RWPE2 (cell line): ENCODE results near the gene ANO1.

ENCODE experiments used
- ATAC-seq: fragments of 200-7000 bp; cut with Tn5 transposase; 3 replicates; pipeline ENCODE4 v1.9.1; 2021; ENCODE audit warnings: low read depth
- DNase-seq: peaks from one replicate; pipeline ENCODE4 v3.0.0-alpha.2; 2020; ENCODE audit warnings: low spot score
- H3K27ac ChIP-seq: fragments of 450-650 bp; 2 replicates; pipeline ENCODE4 v1.5.1; 2017; ENCODE audit warnings: mild to moderate bottlenecking; ENCODE audit not compliant: poor library complexity, severe bottlenecking
- H3K27me3 ChIP-seq: fragments of 250-450 bp; sonication (Bioruptor Pico); 2 replicates; pipeline ENCODE4 v1.5.1; 2021; ENCODE audit warnings: mild to moderate bottlenecking, moderate library complexity; ENCODE audit not compliant: insufficient read depth, poor library complexity, severe bottlenecking
- H3K36me3 ChIP-seq: fragments of 250-450 bp; sonication (Bioruptor Pico); 2 replicates; pipeline ENCODE4 v1.5.1; 2020; ENCODE audit warnings: low read depth, mild to moderate bottlenecking, moderate library complexity
- H3K4me1 ChIP-seq: fragments of 250-450 bp; sonication (Bioruptor Pico); 2 replicates; pipeline ENCODE4 v1.5.1; 2021; ENCODE audit warnings: mild to moderate bottlenecking, moderate library complexity; ENCODE audit not compliant: insufficient read depth, poor library complexity, severe bottlenecking
- H3K4me3 ChIP-seq: fragments of 250-450 bp; sonication (Bioruptor Pico); 2 replicates; pipeline ENCODE4 v1.5.1; 2021; ENCODE audit warnings: mild to moderate bottlenecking, moderate library complexity; ENCODE audit not compliant: severe bottlenecking
- H3K9me3 ChIP-seq: fragments of 250-450 bp; sonication (Bioruptor Pico); 2 replicates; pipeline ENCODE4 v1.5.1; 2021; ENCODE audit warnings: mild to moderate bottlenecking, moderate library complexity; ENCODE audit not compliant: severe bottlenecking
- CTCF ChIP-seq: fragments of 450-650 bp; IDR thresholded peaks from one replicate; pipeline ENCODE4 v1.5.1; 2017; ENCODE audit warnings: mild to moderate bottlenecking, moderate library complexity; ENCODE audit not compliant: poor library complexity, severe bottlenecking

The ANO1 gene

GRCh38 chr11:70064726-70065317 lies 13.3 kb upstream of the ANO1 start:
- peaks cover 18% of the 10 kb centered on the region for H3K4me1 ChIP-seq
- no peak overlapping the region for H3K4me3 ChIP-seq
- no peaks in the 10 kb centered on the region for H3K27me3 ChIP-seq
- TF ChIP-seq CTCF = no peak
- ATAC-seq (no peak), DNase-seq (peak; percentile 42)
- H3K36me3 ChIP-seq = no peaks in the 10 kb centered on the region
- H3K27ac ChIP-seq = no peak overlapping the region
- no peaks in the 10 kb centered on the region for H3K9me3 ChIP-seq

DNA sequence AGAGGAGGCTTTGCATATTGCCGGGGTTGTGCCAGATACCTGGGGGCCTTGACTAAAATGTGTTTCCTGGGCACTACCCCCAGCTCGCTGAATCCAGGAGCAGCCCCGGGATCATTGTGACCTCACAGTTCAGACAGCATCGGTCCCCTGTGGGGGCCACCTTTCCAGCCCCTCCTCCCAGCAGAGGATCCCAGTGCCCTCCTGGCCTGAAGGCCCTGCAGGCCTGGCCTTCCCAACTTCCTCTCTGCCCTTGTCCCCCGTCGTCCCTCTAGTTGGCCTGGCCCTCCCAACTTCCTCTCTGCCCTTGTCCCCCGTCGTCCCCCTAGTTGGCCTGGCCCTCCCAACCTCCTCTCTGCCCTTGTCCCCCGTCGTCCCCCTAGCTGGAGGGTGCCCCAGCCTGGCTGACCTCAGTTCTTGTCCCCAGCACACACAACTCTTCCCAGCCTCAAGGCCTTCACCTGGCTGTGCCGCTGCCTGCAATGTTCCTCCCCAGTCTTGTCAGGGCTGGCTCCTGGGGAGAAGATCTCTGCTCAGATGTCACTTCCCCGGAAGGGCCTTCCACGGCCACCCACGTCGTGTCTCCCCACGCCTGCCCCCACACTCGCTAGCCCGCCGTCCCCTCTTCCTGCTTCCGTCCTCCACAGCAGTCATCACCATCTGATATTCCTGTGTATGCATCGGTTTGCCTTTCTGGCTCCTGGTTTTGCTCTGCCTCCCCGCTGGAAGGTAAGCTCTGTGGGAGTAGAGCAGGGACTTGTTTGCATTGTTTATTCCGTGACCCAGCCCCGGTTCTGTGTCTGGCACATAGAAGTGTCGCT lies 12.6 kb upstream of the ANO1 start:
- Histone ChIP-seq H3K9me3 (no peaks in the 10 kb centered on the region), H3K4me1 (peaks cover 18% of the 10 kb centered on the region), H3K27ac (no peak overlapping the region), H3K27me3 (no peaks in the 10 kb centered on the region), H3K36me3 (no peaks in the 10 kb centered on the region), H3K4me3 (no peak overlapping the region)
- no peak for TF ChIP-seq CTCF
- ATAC-seq (no peak), DNase-seq (peak; percentile 42)

DNA sequence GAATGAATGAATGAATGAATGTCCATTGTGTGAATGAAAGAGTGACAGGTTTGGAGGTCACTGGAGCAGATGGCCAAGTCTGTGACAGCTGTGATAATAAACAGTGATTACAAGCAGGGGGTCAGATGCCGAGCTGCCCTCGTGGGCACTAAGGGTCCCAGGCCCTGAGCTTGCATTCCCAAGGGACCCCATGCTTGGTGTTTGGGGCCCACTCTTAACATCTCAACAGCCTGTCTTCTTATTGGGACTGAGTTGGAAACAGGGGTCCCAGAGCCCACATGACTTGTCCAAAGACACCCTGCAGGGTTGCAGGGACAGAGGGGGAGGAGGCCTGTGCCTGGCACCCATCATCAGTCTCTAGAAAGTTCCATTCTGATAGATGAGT lies 12.0 kb upstream of the ANO1 start:
- no peaks in the 10 kb centered on the region for H3K27me3 ChIP-seq
- peaks cover 18% of the 10 kb centered on the region for H3K4me1 ChIP-seq
- ATAC-seq (no peak), DNase-seq (no peak)
- no peak for TF ChIP-seq CTCF
- no peaks in the 10 kb centered on the region for H3K36me3 ChIP-seq
- H3K9me3 ChIP-seq = no peaks in the 10 kb centered on the region
- no peak overlapping the region for H3K4me3 ChIP-seq
- H3K27ac ChIP-seq = no peak overlapping the region

- Histone ChIP-seq H3K4me1 (peaks cover 18% of the 10 kb centered on the region), H3K36me3 (no peaks in the 10 kb centered on the region), H3K27ac (no peak overlapping the region), H3K4me3 (no peak overlapping the region), H3K9me3 (no peaks in the 10 kb centered on the region), H3K27me3 (no peaks in the 10 kb centered on the region)
- ATAC-seq = no peak
- TF ChIP-seq CTCF = no peak
- DNase-seq = peak; percentile 35
These were observed 11.5 kb upstream of the ANO1 start for GRCh38 chr11:70066628-70067027.

GRCh38 chr11:70067036-70067435 lies 11.1 kb upstream of the ANO1 start:
- Histone ChIP-seq H3K9me3 (no peaks in the 10 kb centered on the region), H3K4me1 (peaks cover 18% of the 10 kb centered on the region), H3K36me3 (no peaks in the 10 kb centered on the region), H3K27me3 (no peaks in the 10 kb centered on the region), H3K4me3 (no peak overlapping the region), H3K27ac (no peak overlapping the region)
- DNase-seq = peak; percentile 19
- no peak for ATAC-seq
- no peak for TF ChIP-seq CTCF
